Right cardiac atrium (tissue), 5 donors: ENCODE results near the gene WDR31. TPM values are rescaled to one million over a fixed set of nuclear protein-coding genes. Genes with fewer than 3 reads are reported as not detected.
"Not testable (repeated sequence)": the region's sequence is repeated elsewhere in the genome, so short reads cannot be mapped to it uniquely, and the experiment has no call there.

Experiments used
- ATAC-seq, 2 donors: fragments of 200-7000 bp; cut with Tn5 transposase; one replicate each; pipeline versions ENCODE4 v1.8.0 to v1.9.1; 2020; ENCODE audit warnings: moderate library complexity in 2 of 2, mild to moderate bottlenecking in 1 of 2
- DNase-seq, 3 donors: peaks; one replicate each; pipeline ENCODE4 v3.0.0-alpha.2; 2020
- H3K27ac ChIP-seq: one replicate; pipeline ENCODE4 v1.5.1; 2013; ENCODE audit warnings: mild to moderate bottlenecking, low read length, control low read depth, moderate library complexity
- H3K27me3 ChIP-seq: one replicate; pipeline ENCODE4 v1.6.1; 2013; ENCODE audit not compliant: control insufficient read depth, insufficient read depth
- H3K4me1 ChIP-seq: one replicate; pipeline ENCODE4 v1.6.1; 2013; ENCODE audit warnings: low read length; ENCODE audit not compliant: control insufficient read depth, insufficient read depth
- H3K4me3 ChIP-seq: one replicate; pipeline ENCODE4 v1.5.1; 2013; ENCODE audit warnings: low read length, control low read depth
- H3K9me3 ChIP-seq: one replicate; pipeline ENCODE4 v1.6.1; 2013; ENCODE audit warnings: low read length; ENCODE audit not compliant: control insufficient read depth
- WGBS: extraction: QIAGEN DNeasy Blood & Tissue Kit; methylation state at CpG from one replicate; pipeline ENCODE4 v1.1.7; 2013; 5-methylcytosine and 5-hydroxymethylcytosine counted together
- intact Hi-C, 4 donors: fragments of 100-400 bp; cut with DNase I; formaldehyde crosslinking; loops; one replicate each; pipeline versions ENCODE4 v1.11.0 to v1.14.0; 2022 to 2023
- polyA plus RNA-seq: library from polyadenylated mRNA; stranded (reverse); fragments of 200-250 nt; gene quantifications from one replicate; pipeline ENCODE4 v1.2.3, GENCODE V29; 2013
- total RNA-seq, 4 donors: library from RNA; stranded (reverse); fragmentation: NEBNext Ultra II Directional; extraction: Animal tissue kit (Norgen Biotek cat#: 25700); gene quantifications; one replicate each; pipeline ENCODE4 v1.2.1, GENCODE V29; 2021
- donor health status: healthy with polysubstance abuse.
- donor health status: DM: no; HTN: yes; CAD: no.
- donor health status: DM: no; HTN: no; CAD: no.
- donor health status: DM: no; HTN: yes; CAD: no; lungs with severe emphysema.
- donor health status: DM: yes; HTN: yes; CAD: no.

WDR31 gene
- total and polyA plus RNA-seq, 5 donors, result 5.4 to 10.1 (median 7.5) TPM

GRCh38 chr9:113368348-113368981 is 28.4 kb upstream of the WDR31 start:
- H3K4me1 ChIP-seq, result no peaks in the 10 kb centered on the region
- ATAC-seq, result no peak
- no peak for DNase-seq
- H3K27me3 ChIP-seq, result no peaks in the 10 kb centered on the region
- H3K9me3 ChIP-seq, result no peaks in the 10 kb centered on the region
- no peak overlapping the region for H3K4me3 ChIP-seq
- 89% methylated on average over 5 of the region's 5 CpGs for WGBS
- intact Hi-C loops, result no loop called here
- no peak overlapping the region for H3K27ac ChIP-seq

- ATAC-seq, H3K4me1 ChIP-seq, H3K9me3 ChIP-seq, H3K27ac ChIP-seq, intact Hi-C loops, H3K27me3 ChIP-seq, H3K4me3 ChIP-seq: not testable (repeated sequence)
- peak in 1 of 3 donors; percentile 36 for DNase-seq
- WGBS, result 92% methylated on average over 3 of the region's 3 CpGs
Observed at GRCh38 chr9:113365652-113366051, 25.6 kb upstream of the WDR31 start.

GRCh38 chr9:113364951-113365350 is 24.9 kb upstream of the WDR31 start:
- Histone ChIP-seq H3K9me3 (no peaks in the 10 kb centered on the region), H3K27ac (no peak overlapping the region), H3K27me3 (no peaks in the 10 kb centered on the region), H3K4me1 (no peaks in the 10 kb centered on the region), H3K4me3 (no peak overlapping the region)
- WGBS, result 23% methylated on average over 1 of the region's 1 CpG
- DNase-seq (no peak), ATAC-seq (no peak)
- intact Hi-C loops, result no loop called here

- WGBS, result 83% methylated on average over 3 of the region's 3 CpGs
- H3K9me3 ChIP-seq, result no peaks in the 10 kb centered on the region
- DNase-seq, result no peak
- no peak overlapping the region for H3K27ac ChIP-seq
- intact Hi-C loops, result no loop called here
- H3K27me3 ChIP-seq, result no peaks in the 10 kb centered on the region
- ATAC-seq, result no peak
- H3K4me1 ChIP-seq, result no peaks in the 10 kb centered on the region
- no peak overlapping the region for H3K4me3 ChIP-seq
Observed at GRCh38 chr9:113363336-113363735, 23.3 kb upstream of the WDR31 start.

GRCh38 chr9:113361304-113362018 is 21.4 kb upstream of the WDR31 start:
- DNase-seq, result no peak
- no peak for ATAC-seq
- Histone ChIP-seq H3K27me3 (no peaks in the 10 kb centered on the region), H3K4me3 (no peak overlapping the region), H3K4me1 (no peaks in the 10 kb centered on the region), H3K9me3 (no peaks in the 10 kb centered on the region), H3K27ac (no peak overlapping the region)
- WGBS, result 53% methylated on average over 7 of the region's 7 CpGs
- intact Hi-C loops, result no loop called here

GRCh38 chr9:113360242-113360842 is 20.3 kb upstream of the WDR31 start:
- no peak overlapping the region for H3K4me3 ChIP-seq
- no peaks in the 10 kb centered on the region for H3K4me1 ChIP-seq
- intact Hi-C loops, result no loop called here
- H3K27ac ChIP-seq, result no peak overlapping the region
- 90% methylated on average over 15 of the region's 15 CpGs for WGBS
- no peak for ATAC-seq
- H3K9me3 ChIP-seq, result no peaks in the 10 kb centered on the region
- no peaks in the 10 kb centered on the region for H3K27me3 ChIP-seq
- no peak for DNase-seq

- Histone ChIP-seq H3K27me3 (no peaks in the 10 kb centered on the region), H3K4me3 (no peak overlapping the region), H3K9me3 (no peaks in the 10 kb centered on the region), H3K27ac (no peak overlapping the region), H3K4me1 (no peaks in the 10 kb centered on the region)
- DNase-seq (no peak), ATAC-seq (no peak)
- 90% methylated on average over 1 of the region's 1 CpG for WGBS
- intact Hi-C loops, result no loop called here
Observed at GRCh38 chr9:113359385-113359784, 19.3 kb upstream of the WDR31 start.

GRCh38 chr9:113356686-113357292 is 16.7 kb upstream of the WDR31 start:
- Histone ChIP-seq H3K4me1 (no peaks in the 10 kb centered on the region), H3K27me3 (no peaks in the 10 kb centered on the region), H3K27ac (no peak overlapping the region), H3K9me3 (no peaks in the 10 kb centered on the region), H3K4me3 (no peak overlapping the region)
- intact Hi-C loops, result no loop called here
- ATAC-seq (no peak), DNase-seq (no peak)
- 56% methylated on average over 7 of the region's 7 CpGs for WGBS

GRCh38 chr9:113355040-113355596 is 15.0 kb upstream of the WDR31 start:
- Histone ChIP-seq H3K4me3 (no peak overlapping the region), H3K4me1 (peaks cover 2% of the 10 kb centered on the region), H3K27me3 (no peaks in the 10 kb centered on the region), H3K27ac (no peak overlapping the region), H3K9me3 (no peaks in the 10 kb centered on the region)
- WGBS, result 80% methylated on average over 4 of the region's 4 CpGs
- intact Hi-C loops, result no loop called here
- DNase-seq (no peak), ATAC-seq (no peak)

- ATAC-seq (no peak), DNase-seq (no peak)
- Histone ChIP-seq H3K4me1 (peaks cover 6% of the 10 kb centered on the region), H3K27ac (no peak overlapping the region), H3K9me3 (no peaks in the 10 kb centered on the region), H3K27me3 (no peaks in the 10 kb centered on the region), H3K4me3 (no peak overlapping the region)
- intact Hi-C loops, result no loop called here
- WGBS, result 63% methylated on average over 1 of the region's 1 CpG
Observed at GRCh38 chr9:113352411-113352810, 12.3 kb upstream of the WDR31 start.

- 84% methylated on average over 6 of the region's 6 CpGs for WGBS
- DNase-seq, result no peak
- no peaks in the 10 kb centered on the region for H3K27me3 ChIP-seq
- H3K4me1 ChIP-seq, result peaks cover 6% of the 10 kb centered on the region
- H3K27ac ChIP-seq, result no peak overlapping the region
- no peaks in the 10 kb centered on the region for H3K9me3 ChIP-seq
- intact Hi-C loops, result no loop called here
- ATAC-seq, result no peak
- no peak overlapping the region for H3K4me3 ChIP-seq
Observed at GRCh38 chr9:113352006-113352405, 11.9 kb upstream of the WDR31 start.
